ENCODE measurements around the gene DLST.

DLST gene

DNA sequence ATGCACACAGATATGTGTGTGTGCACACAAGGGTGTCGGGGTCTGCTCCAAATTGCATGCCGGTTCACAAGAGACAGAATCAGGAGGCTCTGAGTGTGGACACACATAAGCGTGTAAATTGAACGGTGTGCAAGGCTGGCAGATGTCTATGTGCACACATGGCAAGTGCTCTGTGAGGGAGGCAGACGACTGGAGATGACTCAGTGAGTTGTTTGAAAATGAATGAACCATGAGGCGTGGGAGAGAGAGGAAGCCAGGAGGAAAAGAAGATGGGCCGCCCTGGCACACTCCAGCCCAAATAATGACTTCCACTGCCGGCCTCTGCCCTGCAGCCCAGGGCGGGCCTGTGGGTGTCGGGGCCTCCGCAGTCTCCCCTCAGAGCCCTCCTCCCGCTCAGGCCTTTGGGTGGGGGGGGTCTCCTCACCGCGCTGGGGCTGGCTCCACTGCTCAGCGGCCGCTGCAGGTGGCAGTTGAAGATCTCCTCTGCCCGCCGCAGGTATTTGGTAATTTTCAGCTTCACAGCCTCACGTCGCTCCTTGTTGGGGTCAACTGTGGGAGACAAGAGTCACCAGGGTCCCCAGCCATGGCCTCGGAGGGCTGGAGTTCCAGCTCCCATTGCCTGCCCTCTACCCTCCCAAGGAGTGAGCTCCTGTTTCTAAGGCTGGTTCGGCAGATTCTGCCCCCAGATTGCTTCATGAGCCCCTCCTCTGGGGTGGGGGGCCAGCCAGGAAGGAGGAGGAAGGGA, 37.9 kb downstream of the DLST start:
- no peak overlapping the region for H3K4me3 ChIP-seq (replicated peaks; ENCODE audit: low read depth, low read length)
- TF ChIP-seq, protein P1, sequence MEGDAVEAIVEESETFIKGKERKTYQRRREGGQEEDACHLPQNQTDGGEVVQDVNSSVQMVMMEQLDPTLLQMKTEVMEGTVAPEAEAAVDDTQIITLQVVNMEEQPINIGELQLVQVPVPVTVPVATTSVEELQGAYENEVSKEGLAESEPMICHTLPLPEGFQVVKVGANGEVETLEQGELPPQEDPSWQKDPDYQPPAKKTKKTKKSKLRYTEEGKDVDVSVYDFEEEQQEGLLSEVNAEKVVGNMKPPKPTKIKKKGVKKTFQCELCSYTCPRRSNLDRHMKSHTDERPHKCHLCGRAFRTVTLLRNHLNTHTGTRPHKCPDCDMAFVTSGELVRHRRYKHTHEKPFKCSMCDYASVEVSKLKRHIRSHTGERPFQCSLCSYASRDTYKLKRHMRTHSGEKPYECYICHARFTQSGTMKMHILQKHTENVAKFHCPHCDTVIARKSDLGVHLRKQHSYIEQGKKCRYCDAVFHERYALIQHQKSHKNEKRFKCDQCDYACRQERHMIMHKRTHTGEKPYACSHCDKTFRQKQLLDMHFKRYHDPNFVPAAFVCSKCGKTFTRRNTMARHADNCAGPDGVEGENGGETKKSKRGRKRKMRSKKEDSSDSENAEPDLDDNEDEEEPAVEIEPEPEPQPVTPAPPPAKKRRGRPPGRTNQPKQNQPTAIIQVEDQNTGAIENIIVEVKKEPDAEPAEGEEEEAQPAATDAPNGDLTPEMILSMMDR (IDR thresholded peaks at IDR 0.05; ENCODE audit: low read depth, low read length, missing control alignments): no peak
- DNase-seq (ENCODE audit: extremely low read depth, low read depth): no peak

DNA sequence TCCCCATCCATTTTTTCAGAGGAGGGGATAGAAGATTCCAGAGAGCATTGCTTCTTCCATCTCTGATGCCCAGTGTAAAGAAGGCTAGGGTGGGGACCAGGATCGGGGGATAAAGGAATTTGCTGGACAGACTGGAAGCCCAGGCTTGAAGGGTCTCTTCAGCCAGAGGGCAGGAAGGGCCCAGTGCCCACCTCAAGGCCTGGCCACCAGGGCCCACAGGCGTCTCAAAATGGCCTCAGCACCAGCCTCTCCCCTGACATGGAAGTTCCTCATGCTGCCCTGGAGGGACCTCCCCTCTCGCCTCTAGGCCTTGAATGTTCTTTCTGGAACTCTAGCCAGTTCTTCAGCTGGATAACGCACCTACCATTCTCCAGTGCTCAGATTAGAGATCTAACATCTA, 38.6 kb downstream of the DLST start:
- H3K4me3 ChIP-seq (replicated peaks; ENCODE audit: low read depth, low read length): no peak overlapping the region
- TF ChIP-seq, protein P1 (IDR thresholded peaks at IDR 0.05; ENCODE audit: low read depth, low read length, missing control alignments): no peak
- no peak for DNase-seq (ENCODE audit: extremely low read depth, low read depth)

DNA sequence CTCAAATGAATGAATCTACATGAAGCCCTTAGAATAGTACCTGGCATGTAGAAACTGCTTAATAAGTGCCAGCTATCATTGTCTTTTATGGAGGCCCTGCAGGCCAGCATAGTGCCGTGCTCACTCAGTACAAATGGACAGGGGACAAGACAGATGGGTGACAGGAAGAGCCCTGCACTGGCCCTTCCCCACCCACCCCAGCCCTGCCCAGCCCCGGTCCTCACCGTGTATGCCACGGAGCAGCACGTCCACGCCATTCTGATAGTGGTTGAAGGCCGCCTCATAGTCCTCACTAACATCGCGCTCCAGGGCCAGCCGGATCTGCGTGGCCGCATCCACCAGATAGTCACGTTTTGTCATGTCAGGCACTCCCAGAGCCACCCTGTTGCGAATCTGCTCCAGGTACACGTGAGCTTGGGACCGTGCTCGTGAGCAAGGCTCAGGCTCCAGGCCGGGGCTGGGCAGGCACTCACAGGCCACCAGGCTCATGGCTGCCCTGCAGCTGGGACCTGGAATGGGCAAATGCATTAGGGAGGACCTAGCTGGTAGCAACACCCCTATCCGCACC, 39.4 kb downstream of the DLST start:
- H3K4me3 ChIP-seq (replicated peaks; ENCODE audit: low read depth, low read length): no peak overlapping the region
- TF ChIP-seq, protein P1 (IDR thresholded peaks at IDR 0.05; ENCODE audit: low read depth, low read length, missing control alignments): no peak
- no peak for DNase-seq (ENCODE audit: extremely low read depth, low read depth)

DNA sequence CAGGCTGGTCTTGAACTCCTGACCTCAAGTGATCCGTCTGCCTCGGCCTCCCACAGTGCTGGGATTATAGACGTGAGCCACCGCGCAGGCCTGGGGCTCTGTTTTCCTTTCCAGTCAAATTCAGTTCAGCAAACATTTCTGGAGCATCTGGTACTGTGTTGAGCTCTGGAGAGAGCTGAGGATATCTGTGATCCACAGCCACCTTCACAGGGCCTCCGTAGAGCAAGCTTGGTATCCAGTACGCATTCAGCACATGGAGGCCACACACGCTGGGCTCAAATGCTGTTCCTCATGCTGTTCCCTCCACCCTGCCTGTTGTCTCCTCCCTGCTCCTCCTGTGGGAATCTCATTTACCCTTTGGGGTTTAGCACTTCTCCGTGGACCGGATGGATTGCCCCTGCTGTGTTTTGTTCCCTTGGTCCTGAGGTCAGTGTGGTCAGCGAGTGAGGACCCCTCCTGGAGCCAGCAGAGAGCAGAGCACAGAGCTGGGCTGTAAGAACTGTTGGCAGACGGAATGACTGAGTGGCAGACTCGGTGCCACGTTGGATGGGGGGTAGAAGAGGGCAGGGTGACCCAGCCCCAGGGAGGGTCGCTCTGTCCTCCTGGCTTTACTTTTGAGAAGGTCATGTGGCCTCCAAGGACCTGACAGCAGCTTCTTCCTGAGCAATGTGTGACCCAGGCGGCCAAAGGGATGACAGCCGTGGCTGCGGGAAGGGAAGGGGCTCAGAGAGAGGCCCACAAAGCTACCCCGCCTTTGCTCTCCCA, 40.5 kb downstream of the DLST start:
- peak overlapping the region; percentile 68 for H3K4me3 ChIP-seq (replicated peaks; ENCODE audit: low read depth, low read length)
- TF ChIP-seq, protein P1 (IDR thresholded peaks at IDR 0.05; ENCODE audit: low read depth, low read length, missing control alignments): no peak
- no peak for DNase-seq (ENCODE audit: extremely low read depth, low read depth)

DNA sequence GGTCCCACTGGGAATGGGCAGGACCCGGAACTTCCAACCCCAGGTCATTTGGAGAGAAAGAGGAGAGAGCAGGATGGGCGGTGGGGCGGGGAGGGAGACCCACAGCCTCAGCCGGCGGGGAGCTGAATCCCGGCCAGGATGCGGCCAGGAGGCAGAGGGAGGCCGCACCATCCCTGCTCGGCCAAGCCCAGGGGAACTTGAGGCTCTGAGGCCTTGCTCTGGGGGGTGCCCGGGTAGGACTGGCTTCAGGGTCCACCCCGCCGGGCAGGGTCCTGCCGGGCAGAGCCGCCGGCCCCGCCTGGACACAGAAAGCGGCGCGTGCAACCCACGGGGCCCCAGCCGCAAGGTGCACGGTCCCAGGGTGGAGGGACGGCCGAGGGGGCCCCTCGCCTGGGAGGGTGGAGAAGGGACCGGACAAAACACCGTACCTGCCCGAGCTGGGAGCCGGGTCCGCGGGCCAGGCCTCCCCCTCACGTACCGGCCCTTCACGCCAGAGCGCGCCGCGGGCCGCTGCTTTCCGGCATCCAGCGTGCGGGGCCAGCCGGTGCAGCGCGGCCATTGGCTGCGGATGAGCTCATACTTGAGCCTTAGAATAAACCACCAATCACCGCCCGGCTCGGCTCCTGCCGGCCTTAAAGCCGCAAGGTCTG, 41.2 kb downstream of the DLST start, which contains the start of gene RPS6KL1:
Gene RPS6KL1 (minus strand): TSS at position 509 of the 650 bp plus-strand sequence. CDS start 1,719 bp downstream, outside the sequence.
- TF ChIP-seq, protein P1 (IDR thresholded peaks at IDR 0.05; ENCODE audit: low read depth, low read length, missing control alignments): no peak
- peak within 1 kb of the TSS; percentile 68 for H3K4me3 ChIP-seq (replicated peaks; ENCODE audit: low read depth, low read length)

DNA sequence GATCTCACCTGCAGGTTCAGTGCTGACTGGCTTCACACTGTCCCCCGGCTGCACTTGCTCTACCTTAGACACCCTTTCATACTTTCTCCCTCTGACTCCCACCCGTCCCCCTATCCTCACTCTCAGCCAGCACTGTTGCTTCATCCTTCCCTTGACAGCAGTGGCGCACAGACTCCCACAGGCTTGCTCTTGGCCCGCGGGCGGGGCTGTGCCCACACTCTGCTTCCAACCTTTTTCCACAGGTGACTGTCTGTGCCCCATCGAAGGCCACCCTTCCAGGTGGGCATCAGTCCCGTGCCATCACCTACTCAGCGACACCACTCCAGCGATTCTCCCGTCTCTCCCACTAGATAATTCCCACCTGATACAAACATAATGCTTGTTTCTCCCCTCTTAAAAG, 42.3 kb downstream of the DLST start:
- TF ChIP-seq, protein P1 (IDR thresholded peaks at IDR 0.05; ENCODE audit: low read depth, low read length, missing control alignments): no peak
- DNase-seq (ENCODE audit: extremely low read depth, low read depth): no peak

More for the DNA sequence above, 41.2 kb downstream of the DLST start, which contains the start of gene RPS6KL1:
- no peak for DNase-seq (ENCODE audit: extremely low read depth, low read depth)

More for the DNA sequence above, 42.3 kb downstream of the DLST start:
- no peak overlapping the region for H3K4me3 ChIP-seq (replicated peaks; ENCODE audit: low read depth, low read length)

Data from HFF-Myc (cell line).